G401 (cell line): Measurements from ENCODE around the gene SYNGAP1. TPM values are rescaled to one million over a fixed set of nuclear protein-coding genes. Genes with fewer than 3 reads are reported as not detected.

Experiments
- DNase-seq: peaks from one replicate; pipeline ENCODE4 v3.0.0-alpha.2; 2015; ENCODE audit warnings: low spot score
- in situ Hi-C: cut with HindIII; loops from 2 replicates; pipeline ENCODE4 v1.10.0; 2016; ENCODE audit warnings: low sequenced_read_pairs, mixed read lengths
- total RNA-seq: library from RNA; depleted of rRNA; stranded (reverse); fragments of >200 nt; shearing (Covaris generic); gene quantifications from 2 replicates; pipeline ENCODE4 v1.2.3, GENCODE V29; 2014

SYNGAP1 gene
- total RNA-seq, 1 experiment from 2014 or later, result 7.4 TPM

- DNase-seq, result no peak
- in situ Hi-C loops, result no loop called here
Observed at GRCh38 chr6:33431880-33432541, 12.1 kb downstream of the SYNGAP1 start.

GRCh38 chr6:33432546-33432945, 12.7 kb downstream of the SYNGAP1 start:
- DNase-seq, result no peak
- in situ Hi-C loops, result no loop called here

- no peak for DNase-seq
- in situ Hi-C loops, result no loop called here
Observed at GRCh38 chr6:33433001-33433543, 13.2 kb downstream of the SYNGAP1 start.

GRCh38 chr6:33433544-33434191, 13.8 kb downstream of the SYNGAP1 start:
- in situ Hi-C loops, result no loop called here
- DNase-seq, result no peak

GRCh38 chr6:33434961-33435360, 15.1 kb downstream of the SYNGAP1 start:
- DNase-seq, result no peak
- in situ Hi-C loops, result no loop called here

GRCh38 chr6:33437666-33438065, 17.8 kb downstream of the SYNGAP1 start:
- no peak for DNase-seq
- in situ Hi-C loops, result no loop called here

GRCh38 chr6:33438978-33439594, 19.2 kb downstream of the SYNGAP1 start:
- no peak for DNase-seq
- in situ Hi-C loops, result no loop called here

- in situ Hi-C loops, result no loop called here
- no peak for DNase-seq
Observed at GRCh38 chr6:33439956-33440648, 20.2 kb downstream of the SYNGAP1 start.

GRCh38 chr6:33440649-33441309, 20.9 kb downstream of the SYNGAP1 start:
- DNase-seq, result no peak
- in situ Hi-C loops, result no loop called here

GRCh38 chr6:33441457-33441856, 21.6 kb downstream of the SYNGAP1 start:
- in situ Hi-C loops, result no loop called here
- DNase-seq, result no peak

GRCh38 chr6:33442283-33442682, 22.4 kb downstream of the SYNGAP1 start:
- in situ Hi-C loops, result no loop called here
- DNase-seq, result no peak

GRCh38 chr6:33443025-33443424, 23.2 kb downstream of the SYNGAP1 start:
- DNase-seq, result no peak
- in situ Hi-C loops, result no loop called here

- no peak for DNase-seq
- in situ Hi-C loops, result no loop called here
Observed at GRCh38 chr6:33443619-33444504, 24.0 kb downstream of the SYNGAP1 start.

- in situ Hi-C loops, result no loop called here
- no peak for DNase-seq
Observed at GRCh38 chr6:33445119-33445603, 25.3 kb downstream of the SYNGAP1 start.

GRCh38 chr6:33446356-33446755, 26.5 kb downstream of the SYNGAP1 start:
- DNase-seq, result no peak
- in situ Hi-C loops, result no loop called here

- in situ Hi-C loops, result no loop called here
- DNase-seq, result no peak
Observed at GRCh38 chr6:33450434-33450833, 30.6 kb downstream of the SYNGAP1 start.

GRCh38 chr6:33451606-33452005, 31.7 kb downstream of the SYNGAP1 start:
- no peak for DNase-seq
- in situ Hi-C loops, result no loop called here

GRCh38 chr6:33452496-33452895, 32.6 kb downstream of the SYNGAP1 start:
- in situ Hi-C loops, result no loop called here
- DNase-seq, result no peak
